Breast epithelium (tissue), 3 donors: Measurements from ENCODE around the gene CD83.

Experiments
- CTCF ChIP-seq, 3 donors: fragments of 450-650 bp; IDR thresholded peaks; one replicate each; pipeline ENCODE4 v1.5.1; 2016 to 2017; ENCODE audit warnings: antibody characterized with exemption in 3 of 3, mild to moderate bottlenecking in 3 of 3, moderate library complexity in 3 of 3
- POLR2A ChIP-seq: fragments of 450-650 bp; IDR thresholded peaks from one replicate; pipeline ENCODE4 v1.6.1; 2016; ENCODE audit warnings: antibody characterized with exemption, mild to moderate bottlenecking, moderate library complexity
- POLR2AphosphoS5 ChIP-seq, 3 donors: sonication (generic); formaldehyde crosslinking; IDR thresholded peaks; one replicate each; pipeline ENCODE4 v1.6.1; 2017; ENCODE audit warnings: antibody characterized with exemption in 3 of 3

GRCh38 chr6:14141351-14142062 lies 23.9 kb downstream of the CD83 start:
- TF ChIP-seq CTCF (IDR thresholded peaks at IDR 0.05) (no peak), POLR2AphosphoS5 (IDR thresholded peaks at IDR 0.05) (no peak), POLR2A (no peak)
